Immature natural killer cell (primary cell): ENCODE measurements around the gene GNMT. TPM values are rescaled to one million over a fixed set of nuclear protein-coding genes. Genes with fewer than 3 reads are reported as not detected.
A peak's percentile ranks its signal among the peaks of the same experiment; 100 is the strongest.

Experiments used
- DNase-seq, 3 donors: peaks; one replicate each; pipeline ENCODE4 v3.0.0; 2022; ENCODE audit warnings: mixed read lengths in 1 of 3
- H3K27ac Mint-ChIP-seq, 6 donors: one replicate each; pipeline ENCODE4 v1.8.0; 2020; ENCODE audit warnings: mixed read lengths in 6 of 6, mild to moderate bottlenecking in 5 of 6, inconsistent platforms in 4 of 6, moderate library complexity in 3 of 6
- H3K27me3 Mint-ChIP-seq, 3 donors: one replicate each; pipeline ENCODE4 v1.8.0; 2020 to 2021; ENCODE audit warnings: low read depth in 3 of 3, mild to moderate bottlenecking in 3 of 3, mixed read lengths in 3 of 3, moderate library complexity in 3 of 3, inconsistent platforms in 1 of 3
- H3K36me3 Mint-ChIP-seq, 3 donors: one replicate each; pipeline ENCODE4 v1.8.0; 2020; ENCODE audit warnings: mixed read lengths in 3 of 3, inconsistent platforms in 2 of 3, mild to moderate bottlenecking in 2 of 3
- H3K4me1 Mint-ChIP-seq, 2 donors: one replicate each; pipeline ENCODE4 v1.8.0; 2020; ENCODE audit warnings: inconsistent platforms in 2 of 2, mild to moderate bottlenecking in 2 of 2, mixed read lengths in 2 of 2, moderate library complexity in 1 of 2
- H3K4me3 Mint-ChIP-seq, 5 donors: one replicate each; pipeline ENCODE4 v1.8.0; 2020; ENCODE audit warnings: mild to moderate bottlenecking in 5 of 5, mixed read lengths in 5 of 5, inconsistent platforms in 3 of 5, moderate library complexity in 3 of 5
- H3K9me3 Mint-ChIP-seq, 6 donors: one replicate each; pipeline ENCODE4 v1.8.0; 2020; ENCODE audit warnings: mild to moderate bottlenecking in 6 of 6, mixed read lengths in 6 of 6, inconsistent platforms in 4 of 6, moderate library complexity in 3 of 6
- polyA plus RNA-seq, 3 donors: library from polyadenylated mRNA; unstranded; fragments of 300-500 nt; fragmentation: Illumina TruSeq; gene quantifications; one replicate each; pipeline ENCODE4 v1.2.3, GENCODE V29; 2021

GNMT gene
- polyA plus RNA-seq, 3 donors from 2014 or later = 0.55 TPM; not detected in 2

DNA sequence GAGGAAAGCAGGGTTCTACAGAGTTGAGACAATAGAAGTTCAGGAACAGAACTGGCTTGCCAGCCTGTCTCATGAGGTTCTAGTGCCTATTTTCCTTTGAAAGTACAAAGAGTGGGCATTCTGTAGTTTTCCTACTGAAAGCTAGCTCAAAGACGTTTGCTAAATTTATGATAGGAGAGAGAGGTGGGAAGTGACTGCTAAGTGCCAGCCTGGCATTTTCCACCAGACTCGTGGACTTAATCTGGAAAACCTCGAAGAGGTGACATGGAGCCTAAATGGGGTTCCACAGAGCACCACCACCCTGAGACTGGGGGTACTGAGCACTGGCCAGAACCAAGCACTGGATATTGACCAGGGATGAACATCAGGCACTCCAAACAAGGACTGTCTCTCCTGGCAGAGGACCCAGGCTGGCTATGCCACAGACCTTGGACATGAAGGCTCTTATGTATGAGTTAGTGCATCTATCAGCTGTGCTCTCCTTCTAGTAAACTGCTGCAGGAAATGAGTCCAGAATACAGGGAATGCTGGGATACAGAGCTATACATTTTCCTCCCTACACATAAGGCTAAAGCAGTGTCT, 11.3 kb downstream of the GNMT start:
- H3K9me3 Mint-ChIP-seq = no peaks in the 10 kb centered on the region
- H3K27ac Mint-ChIP-seq = peak overlapping the region in 3 of 6 donors; percentile 25 to 45 (median 27)
- DNase-seq = no peak
- peaks cover 11 to 12% of the 10 kb centered on the region in 2 donors for H3K4me1 Mint-ChIP-seq
- H3K36me3 Mint-ChIP-seq = peaks cover 0 to 2% (median 1%) of the 10 kb centered on the region in 3 donors
- no peaks in the 10 kb centered on the region for H3K27me3 Mint-ChIP-seq
- H3K4me3 Mint-ChIP-seq = no peak overlapping the region

DNA sequence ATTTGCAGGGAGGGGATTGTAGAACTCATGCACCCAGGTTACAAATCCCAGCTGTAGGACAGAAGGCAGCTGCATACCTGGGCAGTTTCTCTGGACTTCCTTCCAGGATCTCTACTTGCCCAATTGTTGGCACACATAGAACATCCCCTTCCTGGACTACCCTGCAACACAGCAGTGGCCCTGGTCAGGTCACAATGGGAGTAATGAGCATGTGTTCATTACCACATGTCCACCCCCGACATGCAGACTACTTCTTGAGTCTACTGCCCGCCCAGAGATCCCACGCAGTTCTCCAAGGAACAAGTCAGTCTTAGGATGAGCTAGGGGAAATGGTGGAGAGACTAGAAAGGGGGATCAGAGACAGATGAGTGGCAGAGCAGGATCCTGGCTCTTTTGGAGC, 13.4 kb downstream of the GNMT start:
- Mint-ChIP-seq H3K9me3 (no peaks in the 10 kb centered on the region), H3K36me3 (peaks cover 0 to 4% (median 4%) of the 10 kb centered on the region in 3 donors), H3K27ac (peak overlapping the region in 5 of 6 donors; percentile 12 to 86 (median 46)), H3K27me3 (peaks cover under 1% of the 10 kb centered on the region in 3 donors), H3K4me3 (no peak overlapping the region), H3K4me1 (peaks cover 22 to 23% of the 10 kb centered on the region in 2 donors)
- DNase-seq = no peak

DNA sequence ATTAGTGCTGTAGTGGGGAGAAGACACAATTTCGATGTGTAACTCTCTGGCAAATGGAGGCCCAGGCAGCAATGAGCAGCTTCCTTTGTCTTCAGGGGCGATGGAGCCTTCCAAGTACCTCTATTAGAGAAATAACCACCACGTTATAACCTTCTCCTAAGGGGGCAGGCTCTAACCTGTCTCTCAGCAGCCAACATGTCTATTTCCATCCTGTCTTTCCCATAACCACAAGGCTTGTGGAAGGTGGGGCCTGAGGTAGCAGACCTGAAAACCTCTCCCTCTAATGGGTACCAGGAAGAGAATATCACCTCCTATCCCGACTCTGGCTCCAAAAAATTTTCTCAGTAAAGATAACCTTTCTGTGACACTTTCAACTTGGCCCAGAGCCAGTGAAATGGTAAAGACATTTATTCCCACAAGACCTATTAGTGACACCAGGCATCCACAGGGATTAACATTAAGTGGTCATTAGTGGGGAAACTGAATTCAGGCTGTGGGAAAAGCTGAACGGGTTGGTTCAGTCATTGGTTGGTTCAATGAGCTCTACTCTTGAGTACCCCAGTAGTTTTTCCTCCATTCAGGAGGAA, 14.5 kb downstream of the GNMT start:
- H3K36me3 Mint-ChIP-seq = peaks cover 0 to 4% (median 4%) of the 10 kb centered on the region in 3 donors
- peak overlapping the region in 1 of 6 donors; percentile 68 for H3K27ac Mint-ChIP-seq
- peaks cover 33% of the 10 kb centered on the region in 2 donors for H3K4me1 Mint-ChIP-seq
- H3K27me3 Mint-ChIP-seq = peaks cover 3 to 8% (median 4%) of the 10 kb centered on the region in 3 donors
- no peak for DNase-seq
- no peaks in the 10 kb centered on the region for H3K9me3 Mint-ChIP-seq
- no peak overlapping the region for H3K4me3 Mint-ChIP-seq

DNA sequence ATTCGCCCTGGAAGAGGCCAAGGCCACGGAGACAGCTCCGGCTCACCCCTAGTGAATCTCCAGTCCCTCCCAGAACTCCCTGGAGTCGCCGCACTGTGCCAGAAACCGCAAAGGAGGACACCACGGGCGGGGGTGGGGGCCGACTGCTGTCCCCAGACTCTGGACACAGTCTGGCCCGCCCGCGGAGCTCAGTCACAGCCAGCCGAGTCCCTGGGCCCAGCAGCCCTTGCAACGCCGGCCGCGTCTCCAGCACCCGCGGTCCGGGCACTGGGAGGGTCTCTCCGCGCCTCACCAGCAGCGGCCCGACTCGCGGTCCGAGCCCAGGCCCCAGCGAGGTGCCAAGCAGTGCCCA, 17.9 kb downstream of the GNMT start:
- peak overlapping the region; percentile 86 to 98 (median 92) for H3K27ac Mint-ChIP-seq
- H3K4me1 Mint-ChIP-seq = peaks cover 35 to 44% of the 10 kb centered on the region in 2 donors
- no peaks in the 10 kb centered on the region for H3K9me3 Mint-ChIP-seq
- H3K4me3 Mint-ChIP-seq = peak overlapping the region; percentile 77 to 87 (median 85)
- H3K27me3 Mint-ChIP-seq = peaks cover 3 to 8% (median 6%) of the 10 kb centered on the region in 3 donors
- H3K36me3 Mint-ChIP-seq = peaks cover 0 to 4% (median 4%) of the 10 kb centered on the region in 3 donors
- DNase-seq = no peak

DNA sequence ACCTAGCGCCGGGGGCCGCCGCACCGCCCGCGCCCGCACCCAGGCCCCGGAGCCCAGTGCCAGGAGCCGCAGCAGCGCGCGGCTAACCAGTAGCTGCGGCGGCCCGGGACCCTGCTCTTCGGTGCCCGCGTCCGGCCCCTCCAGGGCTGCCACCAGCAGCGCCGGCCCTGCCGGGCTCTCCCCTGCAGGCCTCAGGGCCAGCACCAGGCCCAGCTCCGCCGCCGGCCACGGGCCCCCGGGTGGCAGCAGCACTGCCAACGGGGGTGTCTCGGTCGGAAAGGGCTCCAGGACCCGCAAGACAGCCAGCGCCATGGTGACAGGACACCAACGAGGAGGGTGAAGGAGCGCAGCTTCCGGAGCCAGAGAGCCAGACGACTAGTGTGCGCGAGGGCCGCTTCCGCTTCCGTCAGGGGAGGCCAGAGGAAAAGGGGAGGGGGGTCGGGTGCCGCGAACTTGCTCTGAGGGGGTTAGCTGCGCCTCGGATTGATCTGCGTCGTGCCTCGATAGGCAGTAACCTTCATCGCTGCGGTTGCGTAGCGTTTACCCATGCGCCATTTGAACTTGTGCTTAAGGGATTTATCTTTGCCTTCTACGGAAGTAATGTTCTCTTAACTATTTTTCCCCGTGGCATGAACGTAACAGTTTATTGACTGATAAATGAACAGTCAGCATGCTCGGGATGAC, 18.4 kb downstream of the GNMT start, which contains the start of gene PEX6:
Gene PEX6 (minus strand): TSS at position 343 of the 684 bp plus-strand sequence. CDS start 31 bp downstream, at position 312.
- DNase-seq = peak; percentile 89 to 91 (median 90)
- Mint-ChIP-seq H3K27me3 (peaks cover 3 to 10% (median 6%) of the 10 kb centered on the region in 3 donors), H3K9me3 (no peaks in the 10 kb centered on the region), H3K4me1 (peaks cover 37 to 46% of the 10 kb centered on the region in 2 donors), H3K36me3 (peaks cover 0 to 4% (median 4%) of the 10 kb centered on the region in 3 donors), H3K4me3 (peak within 1 kb of the TSS; percentile 89 to 97 (median 96)), H3K27ac (peak within 1 kb of the TSS; percentile 94 to 99 (median 98))

DNA sequence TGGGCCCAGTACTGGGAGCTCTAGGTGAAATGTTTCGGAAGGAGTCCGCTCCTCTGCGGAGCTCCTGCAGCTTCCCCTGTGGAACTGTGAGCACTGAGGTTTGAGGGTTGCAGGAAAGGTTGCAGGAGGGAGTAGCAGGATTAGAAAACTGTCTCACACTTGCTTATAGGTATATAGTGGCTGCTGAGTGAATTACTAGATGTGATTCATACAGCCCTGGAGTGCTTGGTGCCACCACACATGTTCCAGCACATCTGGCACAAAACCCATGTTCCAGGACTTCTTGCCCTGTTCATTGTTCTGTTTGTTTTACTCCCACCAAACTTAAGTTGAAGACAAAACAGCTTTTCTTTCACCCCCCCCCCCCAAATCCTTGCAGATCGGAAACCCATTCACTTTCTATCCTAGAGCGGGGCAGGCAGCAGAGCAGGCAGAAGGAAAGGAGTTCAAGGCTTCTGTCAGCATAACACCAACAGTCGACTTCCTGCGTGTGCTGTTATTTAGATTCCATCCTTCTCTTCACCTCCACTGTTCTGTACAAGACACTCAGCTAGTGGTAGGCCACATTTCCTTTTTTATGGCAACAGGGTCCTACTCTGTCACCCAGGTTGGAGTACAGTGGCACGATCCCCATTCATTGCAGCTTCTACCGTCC, 19.1 kb downstream of the GNMT start:
- DNase-seq = no peak
- H3K27ac Mint-ChIP-seq = peak overlapping the region; percentile 94 to 99 (median 97)
- peaks cover 40 to 50% of the 10 kb centered on the region in 2 donors for H3K4me1 Mint-ChIP-seq

DNA sequence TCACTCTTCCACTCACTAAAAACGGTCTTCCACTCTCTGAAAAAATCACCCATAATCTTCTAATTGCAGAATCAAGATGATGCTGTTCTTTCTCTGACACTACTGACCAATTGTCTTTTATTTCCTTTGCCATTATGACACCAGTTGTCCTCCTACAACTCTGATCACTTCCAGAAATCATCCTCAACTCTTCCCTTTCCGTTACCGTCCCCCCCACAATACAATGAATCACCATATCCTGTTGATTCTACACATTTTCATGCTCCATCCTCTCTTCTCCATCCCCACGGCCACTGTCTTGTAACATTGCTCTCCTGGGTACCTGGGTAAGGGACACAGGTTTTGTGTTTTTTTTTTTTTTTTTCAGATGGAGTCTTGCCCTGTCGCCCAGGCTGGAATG, 21.3 kb downstream of the GNMT start:
- H3K4me1 Mint-ChIP-seq = peaks cover 54 to 62% of the 10 kb centered on the region in 2 donors
- H3K4me3 Mint-ChIP-seq = peak overlapping the region in 1 of 5 donors; percentile 5

More for the DNA sequence above, 19.1 kb downstream of the GNMT start:
- peaks cover 3 to 13% (median 6%) of the 10 kb centered on the region in 3 donors for H3K27me3 Mint-ChIP-seq
- peaks cover 0 to 4% (median 4%) of the 10 kb centered on the region in 3 donors for H3K36me3 Mint-ChIP-seq
- H3K4me3 Mint-ChIP-seq = peak overlapping the region; percentile 89 to 97 (median 96)
- H3K9me3 Mint-ChIP-seq = no peaks in the 10 kb centered on the region

DNA sequence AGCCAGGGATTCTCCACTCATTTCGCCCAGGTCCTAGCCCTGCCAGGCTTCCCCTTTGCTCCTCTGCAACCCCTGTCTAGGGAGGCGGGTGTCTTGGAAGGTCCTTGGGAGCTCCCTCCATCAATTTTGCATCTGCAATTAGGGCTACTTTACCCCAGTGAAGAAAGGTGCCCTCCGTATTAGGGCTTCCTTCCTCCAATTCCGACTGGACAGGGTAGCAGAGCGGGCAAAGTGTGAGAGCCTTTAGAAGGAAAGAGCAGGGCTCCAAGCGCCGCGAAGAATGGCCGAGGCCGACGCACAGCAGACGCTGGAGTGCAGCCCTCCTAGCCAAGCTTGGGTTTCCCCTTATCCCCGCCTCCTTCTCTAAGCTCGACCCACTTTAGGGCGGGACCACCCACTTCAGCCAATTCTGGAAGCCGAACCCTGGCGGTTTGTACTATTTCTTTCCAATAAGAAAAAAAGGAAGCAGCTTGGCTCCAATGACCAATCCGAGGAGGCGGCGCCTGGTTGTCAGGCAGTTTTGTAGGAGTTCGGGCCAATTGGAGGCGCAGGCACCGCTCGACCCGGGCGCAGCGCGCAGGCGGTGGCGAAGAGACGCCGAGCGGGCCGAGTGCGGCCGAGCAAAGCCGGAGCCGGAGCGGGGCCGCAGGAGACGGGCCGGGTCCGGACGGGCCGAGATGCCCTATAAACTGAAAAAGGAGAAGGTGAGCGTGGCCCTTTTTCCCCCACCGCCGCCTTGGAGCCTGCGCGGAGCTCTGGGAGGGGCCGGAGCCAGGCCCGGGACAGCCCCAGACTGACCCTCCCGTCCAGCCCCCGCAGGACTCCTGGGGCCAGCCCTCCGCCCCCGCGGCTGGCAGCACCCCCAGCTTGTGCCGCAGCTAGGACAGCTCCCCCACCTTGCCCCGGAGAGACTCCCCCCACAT, 23.7 kb downstream of the GNMT start, which contains the start of gene PPP2R5D:
Gene PPP2R5D (plus strand): TSS at position 570 of the 923 bp plus-strand sequence. CDS start 108 bp downstream, at position 678.
- no peaks in the 10 kb centered on the region for H3K9me3 Mint-ChIP-seq
- H3K4me1 Mint-ChIP-seq = peaks cover 53 to 62% of the 10 kb centered on the region in 2 donors
- H3K36me3 Mint-ChIP-seq = peaks cover 0 to 7% (median 0%) of the 10 kb centered on the region in 3 donors
- peak within 1 kb of the TSS; percentile 83 to 91 (median 87) for H3K4me3 Mint-ChIP-seq
- H3K27ac Mint-ChIP-seq = peak within 1 kb of the TSS; percentile 95 to 97 (median 96)
- H3K27me3 Mint-ChIP-seq = peaks cover 0 to 9% (median 2%) of the 10 kb centered on the region in 3 donors
- DNase-seq = peak; percentile 97 to 98 (median 98)

More for the DNA sequence above, 21.3 kb downstream of the GNMT start:
- Mint-ChIP-seq H3K27me3 (peaks cover 3 to 13% (median 6%) of the 10 kb centered on the region in 3 donors), H3K27ac (peak overlapping the region; percentile 3 to 93 (median 43)), H3K9me3 (no peaks in the 10 kb centered on the region), H3K36me3 (peaks cover 0 to 2% (median 2%) of the 10 kb centered on the region in 3 donors)
- no peak for DNase-seq

DNA sequence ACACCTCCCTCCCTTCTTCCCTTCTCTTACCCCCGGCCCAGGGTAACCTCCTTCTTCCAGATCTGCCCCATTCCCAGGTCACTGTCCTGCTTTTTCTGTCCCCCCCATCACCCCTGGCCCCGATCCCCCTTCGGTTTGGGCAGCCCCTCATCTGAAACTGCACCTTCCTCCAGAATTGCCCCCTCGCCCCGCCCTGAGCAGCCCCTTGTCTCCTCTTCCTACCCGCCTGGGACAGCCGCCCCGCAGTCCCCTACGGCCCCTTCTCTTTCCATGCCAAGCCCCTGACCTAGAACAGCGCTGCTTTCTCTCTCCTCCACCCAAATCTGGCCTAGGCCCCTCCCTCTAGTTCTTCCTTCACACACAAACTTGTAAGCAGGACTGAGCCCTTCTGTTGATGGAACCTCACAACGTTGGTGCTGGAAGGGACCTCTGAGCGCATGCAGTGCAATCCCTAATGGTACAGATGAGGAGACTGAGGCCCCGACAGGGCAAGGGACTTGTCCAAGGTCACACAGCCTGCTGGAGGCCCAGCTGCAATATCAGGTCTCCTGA, 24.4 kb downstream of the GNMT start:
- H3K27ac Mint-ChIP-seq = peak overlapping the region; percentile 55 to 97 (median 91)
- peak overlapping the region; percentile 77 to 90 (median 85) for H3K4me3 Mint-ChIP-seq
- peaks cover 46 to 57% of the 10 kb centered on the region in 2 donors for H3K4me1 Mint-ChIP-seq
- peaks cover 0 to 7% (median under 1%) of the 10 kb centered on the region in 3 donors for H3K36me3 Mint-ChIP-seq
- no peak for DNase-seq
- peaks cover 0 to 5% (median 2%) of the 10 kb centered on the region in 3 donors for H3K27me3 Mint-ChIP-seq
- H3K9me3 Mint-ChIP-seq = no peaks in the 10 kb centered on the region

DNA sequence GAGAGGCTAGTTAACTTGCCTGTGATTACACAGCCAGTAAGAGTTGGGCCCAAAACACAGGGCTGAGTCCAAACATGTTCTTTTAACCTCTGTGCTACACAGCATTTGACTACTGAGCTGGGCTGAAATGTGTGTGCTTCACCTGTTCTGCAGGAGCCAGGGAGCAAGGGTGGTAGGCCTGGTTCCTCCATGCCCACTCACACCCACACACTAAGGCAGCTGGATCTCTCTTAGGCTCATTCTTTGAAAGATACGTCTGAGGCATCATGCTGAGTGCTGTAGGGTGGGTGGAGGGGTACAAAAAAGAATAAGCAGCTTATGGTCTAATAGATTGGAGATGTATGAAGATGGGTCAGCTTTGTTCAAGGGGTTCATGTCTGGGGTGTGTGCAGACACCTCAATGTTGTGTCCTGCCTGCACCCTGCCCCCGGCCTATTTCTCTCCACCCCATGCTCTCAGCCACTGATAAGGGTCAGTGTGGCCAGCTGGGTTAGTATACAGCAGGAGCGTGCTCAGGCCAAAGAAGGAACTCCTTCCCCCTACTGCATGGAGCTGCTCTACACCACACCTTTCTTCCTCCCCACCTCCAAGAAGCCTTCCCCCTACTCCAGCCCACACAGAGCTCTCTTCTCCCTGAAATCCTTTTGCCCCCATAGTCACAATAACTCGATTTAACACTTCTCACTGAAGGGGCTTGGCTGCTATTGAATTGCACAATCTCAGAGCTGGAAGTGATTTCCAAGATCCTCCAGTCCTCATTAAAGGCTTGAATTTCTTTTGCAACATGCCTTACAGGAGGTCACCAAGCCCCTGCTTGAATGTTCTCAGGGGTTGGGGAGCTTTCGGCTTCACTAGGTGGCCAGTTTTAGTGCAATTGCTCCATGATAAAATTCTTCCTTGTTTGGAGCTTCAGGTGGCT, 27.2 kb downstream of the GNMT start:
- peak overlapping the region in 1 of 5 donors; percentile 18 for H3K4me3 Mint-ChIP-seq
- peak overlapping the region in 3 of 6 donors; percentile 1 to 69 (median 4) for H3K27ac Mint-ChIP-seq

DNA sequence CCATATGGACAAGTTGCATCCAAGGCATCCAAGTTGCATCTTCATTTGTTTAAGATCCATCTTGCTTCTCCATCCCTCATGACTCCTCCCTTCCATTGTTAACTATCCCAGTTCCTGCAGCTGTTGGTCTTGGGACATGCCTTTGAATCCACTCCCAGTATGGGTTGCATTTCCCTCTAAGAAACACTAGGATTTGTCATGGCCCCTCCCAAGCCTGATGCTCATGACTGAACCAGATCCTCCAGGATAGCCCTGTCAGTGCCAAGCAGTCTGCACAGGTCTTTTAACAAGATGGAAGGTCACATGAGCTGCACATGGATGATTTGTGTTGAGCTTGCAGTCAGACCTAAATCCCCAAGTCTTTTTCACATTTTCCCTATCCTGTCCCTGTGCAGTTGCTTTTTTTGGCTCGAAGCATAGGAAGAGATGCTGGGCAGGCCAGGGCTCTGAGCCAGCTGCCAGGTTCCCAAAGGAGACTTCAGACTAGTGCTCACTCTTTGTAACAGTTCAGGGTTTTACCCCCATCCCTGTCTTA, 28.0 kb downstream of the GNMT start:
- Mint-ChIP-seq H3K36me3 (peaks cover 3 to 15% (median 4%) of the 10 kb centered on the region in 3 donors), H3K4me3 (peak overlapping the region in 1 of 5 donors; percentile 18), H3K27ac (no peak overlapping the region), H3K9me3 (no peaks in the 10 kb centered on the region), H3K27me3 (peaks cover 0 to 5% (median 0%) of the 10 kb centered on the region in 3 donors), H3K4me1 (peaks cover 35 to 61% of the 10 kb centered on the region in 2 donors)
- no peak for DNase-seq

More for the DNA sequence above, 27.2 kb downstream of the GNMT start:
- no peaks in the 10 kb centered on the region for H3K9me3 Mint-ChIP-seq
- DNase-seq = no peak
- H3K4me1 Mint-ChIP-seq = peaks cover 36 to 60% of the 10 kb centered on the region in 2 donors
- H3K36me3 Mint-ChIP-seq = peaks cover 0 to 12% (median 4%) of the 10 kb centered on the region in 3 donors
- peaks cover 0 to 5% (median 0%) of the 10 kb centered on the region in 3 donors for H3K27me3 Mint-ChIP-seq
